Measurements from ENCODE around the gene DLG2. TPM values are rescaled to one million over a fixed set of nuclear protein-coding genes. Genes with fewer than 3 reads are reported as not detected.

Gene DLG2
- total RNA-seq, 1 donor from 2014 or later = 1.8 TPM

- Histone ChIP-seq H3K9ac (ENCODE audit: low read length) (no peak overlapping the region), H3K27me3 (ENCODE audit: insufficient read depth, low read length) (no peaks in the 10 kb centered on the region), H4K20me1 (ENCODE audit: insufficient read depth, low read length) (no peaks in the 10 kb centered on the region), H3K4me3 (ENCODE audit: insufficient read depth, low read depth, low read length) (no peak overlapping the region), H2AFZ (ENCODE audit: low read depth, low read length) (no peak overlapping the region), H3K36me3 (ENCODE audit: insufficient read depth, low read length) (no peaks in the 10 kb centered on the region), H3K4me2 (ENCODE audit: low read length) (no peak overlapping the region), H3K79me2 (ENCODE audit: insufficient read depth, low read length) (no peaks in the 10 kb centered on the region), H3K4me1 (ENCODE audit: insufficient read depth, low read length) (no peaks in the 10 kb centered on the region), H3K27ac (ENCODE audit: low read depth, low read length) (no peak overlapping the region), H3K9me3 (ENCODE audit: insufficient read depth, low read depth, low read length) (no peaks in the 10 kb centered on the region)
- no peaks in the 10 kb centered on the region for H3K27me3 Mint-ChIP-seq (ENCODE audit: low read depth, unreplicated experiment)
- no peaks in the 10 kb centered on the region for H3K4me1 Mint-ChIP-seq (ENCODE audit: low read depth, unreplicated experiment)
- FAIRE-seq = no peak
- TF ChIP-seq EZH2 (IDR thresholded peaks at IDR 0.05; ENCODE audit: insufficient read depth, low read length) = no peak
- TF ChIP-seq, protein P1, sequence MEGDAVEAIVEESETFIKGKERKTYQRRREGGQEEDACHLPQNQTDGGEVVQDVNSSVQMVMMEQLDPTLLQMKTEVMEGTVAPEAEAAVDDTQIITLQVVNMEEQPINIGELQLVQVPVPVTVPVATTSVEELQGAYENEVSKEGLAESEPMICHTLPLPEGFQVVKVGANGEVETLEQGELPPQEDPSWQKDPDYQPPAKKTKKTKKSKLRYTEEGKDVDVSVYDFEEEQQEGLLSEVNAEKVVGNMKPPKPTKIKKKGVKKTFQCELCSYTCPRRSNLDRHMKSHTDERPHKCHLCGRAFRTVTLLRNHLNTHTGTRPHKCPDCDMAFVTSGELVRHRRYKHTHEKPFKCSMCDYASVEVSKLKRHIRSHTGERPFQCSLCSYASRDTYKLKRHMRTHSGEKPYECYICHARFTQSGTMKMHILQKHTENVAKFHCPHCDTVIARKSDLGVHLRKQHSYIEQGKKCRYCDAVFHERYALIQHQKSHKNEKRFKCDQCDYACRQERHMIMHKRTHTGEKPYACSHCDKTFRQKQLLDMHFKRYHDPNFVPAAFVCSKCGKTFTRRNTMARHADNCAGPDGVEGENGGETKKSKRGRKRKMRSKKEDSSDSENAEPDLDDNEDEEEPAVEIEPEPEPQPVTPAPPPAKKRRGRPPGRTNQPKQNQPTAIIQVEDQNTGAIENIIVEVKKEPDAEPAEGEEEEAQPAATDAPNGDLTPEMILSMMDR (IDR thresholded peaks at IDR 0.05; ENCODE audit: insufficient read depth, low read depth, low read length) = no peak
- no peak overlapping the region for H3K4me3 Mint-ChIP-seq (ENCODE audit: unreplicated experiment)
- no peak for DNase-seq (ENCODE audit: low read depth)
- no peaks in the 10 kb centered on the region for H3K36me3 Mint-ChIP-seq (ENCODE audit: low read depth, unreplicated experiment)
- H3K9me3 Mint-ChIP-seq (ENCODE audit: unreplicated experiment) = no peaks in the 10 kb centered on the region
- no peak overlapping the region for H3K27ac Mint-ChIP-seq (ENCODE audit: unreplicated experiment)
Observed at GRCh38 chr11:84300092-84300491, 1327.1 kb downstream of the DLG2 start.

DNA sequence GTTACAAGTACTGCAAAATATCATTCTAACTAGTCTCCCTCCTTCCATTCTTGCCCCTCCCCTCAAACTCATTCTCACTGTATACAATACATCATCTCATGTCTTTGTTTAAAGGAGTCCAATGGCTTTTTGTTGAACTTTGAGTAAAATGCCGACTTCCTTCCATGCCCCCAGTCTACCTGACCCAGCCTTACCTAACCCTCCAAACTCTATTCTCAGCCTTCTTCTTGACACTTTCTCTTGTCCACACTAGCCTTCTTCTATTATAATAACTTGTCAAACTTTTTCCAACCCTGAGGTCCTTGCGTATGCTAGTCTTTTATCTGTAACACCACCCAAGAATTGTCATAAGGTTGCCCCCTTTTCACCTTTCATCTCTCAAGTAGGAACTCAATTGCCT is 1329.6 kb downstream of the DLG2 start:
- H3K27ac ChIP-seq (ENCODE audit: low read depth, low read length) = no peak overlapping the region
- no peak overlapping the region for H3K9ac ChIP-seq (ENCODE audit: low read length)
- Mint-ChIP-seq H3K4me1 (ENCODE audit: low read depth, unreplicated experiment) (peaks cover 5% of the 10 kb centered on the region), H3K4me3 (ENCODE audit: unreplicated experiment) (no peak overlapping the region), H3K36me3 (ENCODE audit: low read depth, unreplicated experiment) (no peaks in the 10 kb centered on the region), H3K27ac (ENCODE audit: unreplicated experiment) (no peak overlapping the region), H3K27me3 (ENCODE audit: low read depth, unreplicated experiment) (no peaks in the 10 kb centered on the region), H3K9me3 (ENCODE audit: unreplicated experiment) (no peaks in the 10 kb centered on the region)
- no peak for FAIRE-seq
- H2AFZ ChIP-seq (ENCODE audit: low read depth, low read length) = no peak overlapping the region
- H4K20me1 ChIP-seq (ENCODE audit: insufficient read depth, low read length) = no peaks in the 10 kb centered on the region
- TF ChIP-seq, protein P1 (IDR thresholded peaks at IDR 0.05; ENCODE audit: insufficient read depth, low read depth, low read length) = no peak
- no peak for TF ChIP-seq EZH2 (IDR thresholded peaks at IDR 0.05; ENCODE audit: insufficient read depth, low read length)
- no peaks in the 10 kb centered on the region for H3K4me1 ChIP-seq (ENCODE audit: insufficient read depth, low read length)
- DNase-seq (ENCODE audit: low read depth) = no peak
- H3K36me3 ChIP-seq (ENCODE audit: insufficient read depth, low read length) = no peaks in the 10 kb centered on the region
- H3K27me3 ChIP-seq (ENCODE audit: insufficient read depth, low read length) = no peaks in the 10 kb centered on the region
- H3K79me2 ChIP-seq (ENCODE audit: insufficient read depth, low read length) = no peaks in the 10 kb centered on the region
- no peaks in the 10 kb centered on the region for H3K9me3 ChIP-seq (ENCODE audit: insufficient read depth, low read depth, low read length)
- H3K4me2 ChIP-seq (ENCODE audit: low read length) = no peak overlapping the region
- H3K4me3 ChIP-seq (ENCODE audit: insufficient read depth, low read depth, low read length) = no peak overlapping the region

DNA sequence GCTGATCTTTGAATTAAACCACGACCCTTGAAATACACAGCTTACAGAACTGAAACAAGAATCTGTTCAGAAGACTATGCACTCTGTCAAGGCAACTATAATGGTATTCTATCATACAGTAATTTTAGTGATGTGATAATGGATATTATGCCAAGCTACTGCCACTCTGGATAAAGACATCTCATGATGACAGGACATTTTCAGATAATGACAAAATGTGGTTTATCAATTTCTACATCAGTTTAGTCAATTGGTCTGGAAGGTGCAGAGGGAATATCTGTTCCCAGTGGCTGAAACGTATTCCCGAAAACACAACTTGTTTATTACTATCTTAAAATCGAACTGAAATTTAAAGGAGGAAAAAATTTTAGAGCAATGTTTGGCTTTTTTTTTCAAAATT is 1331.3 kb downstream of the DLG2 start:
- Histone ChIP-seq H2AFZ (ENCODE audit: low read depth, low read length) (no peak overlapping the region), H3K27ac (ENCODE audit: low read depth, low read length) (no peak overlapping the region), H3K4me3 (ENCODE audit: insufficient read depth, low read depth, low read length) (no peak overlapping the region), H3K4me1 (ENCODE audit: insufficient read depth, low read length) (peaks cover 11% of the 10 kb centered on the region), H3K9me3 (ENCODE audit: insufficient read depth, low read depth, low read length) (no peaks in the 10 kb centered on the region), H3K36me3 (ENCODE audit: insufficient read depth, low read length) (no peaks in the 10 kb centered on the region), H3K9ac (ENCODE audit: low read length) (no peak overlapping the region), H4K20me1 (ENCODE audit: insufficient read depth, low read length) (no peaks in the 10 kb centered on the region), H3K27me3 (ENCODE audit: insufficient read depth, low read length) (no peaks in the 10 kb centered on the region), H3K4me2 (ENCODE audit: low read length) (no peak overlapping the region), H3K79me2 (ENCODE audit: insufficient read depth, low read length) (no peaks in the 10 kb centered on the region)
- no peaks in the 10 kb centered on the region for H3K9me3 Mint-ChIP-seq (ENCODE audit: unreplicated experiment)
- no peaks in the 10 kb centered on the region for H3K36me3 Mint-ChIP-seq (ENCODE audit: low read depth, unreplicated experiment)
- FAIRE-seq (no peak), DNase-seq (ENCODE audit: low read depth) (no peak)
- no peak overlapping the region for H3K4me3 Mint-ChIP-seq (ENCODE audit: unreplicated experiment)
- no peak for TF ChIP-seq EZH2 (IDR thresholded peaks at IDR 0.05; ENCODE audit: insufficient read depth, low read length)
- TF ChIP-seq, protein P1 (IDR thresholded peaks at IDR 0.05; ENCODE audit: insufficient read depth, low read depth, low read length) = no peak
- peaks cover 14% of the 10 kb centered on the region for H3K4me1 Mint-ChIP-seq (ENCODE audit: low read depth, unreplicated experiment)
- H3K27ac Mint-ChIP-seq (ENCODE audit: unreplicated experiment) = no peak overlapping the region
- H3K27me3 Mint-ChIP-seq (ENCODE audit: low read depth, unreplicated experiment) = no peaks in the 10 kb centered on the region
